ENCODE data around the gene C12orf43. TPM values are rescaled to one million over a fixed set of nuclear protein-coding genes. Genes with fewer than 3 reads are reported as not detected.

C12orf43 gene
- total RNA-seq, 4 donors from 2014 or later: 7.3 to 16.0 (median 14.1) TPM

- TF ChIP-seq CTCF (IDR thresholded peaks at IDR 0.05): no peak
- ATAC-seq (ENCODE audit: low FRiP score) (no peak), DNase-seq (ENCODE audit: low spot score) (no peak)
Measured at GRCh38 chr12:120990487-120991055, 25.7 kb downstream of the C12orf43 start.

- TF ChIP-seq CTCF (IDR thresholded peaks at IDR 0.05): no peak
- ATAC-seq (ENCODE audit: low FRiP score) (no peak), DNase-seq (ENCODE audit: low spot score) (no peak)
Measured at GRCh38 chr12:120989687-120990086, 26.6 kb downstream of the C12orf43 start.

- no peak for TF ChIP-seq CTCF (IDR thresholded peaks at IDR 0.05)
- DNase-seq (ENCODE audit: low spot score) (no peak), ATAC-seq (ENCODE audit: low FRiP score) (no peak)
Measured at GRCh38 chr12:120988658-120989057, 27.6 kb downstream of the C12orf43 start.

- ATAC-seq (ENCODE audit: low FRiP score) (no peak), DNase-seq (ENCODE audit: low spot score) (no peak)
- no peak for TF ChIP-seq CTCF (IDR thresholded peaks at IDR 0.05)
Measured at GRCh38 chr12:120988234-120988633, 28.1 kb downstream of the C12orf43 start.

GRCh38 chr12:120984351-120984898, 31.9 kb downstream of the C12orf43 start:
- ATAC-seq (ENCODE audit: low FRiP score) (no peak), DNase-seq (ENCODE audit: low spot score) (no peak)
- no peak for TF ChIP-seq CTCF (IDR thresholded peaks at IDR 0.05)

- DNase-seq (ENCODE audit: low spot score) (no peak), ATAC-seq (ENCODE audit: low FRiP score) (no peak)
- TF ChIP-seq CTCF (IDR thresholded peaks at IDR 0.05): no peak
Measured at GRCh38 chr12:120983759-120984158, 32.5 kb downstream of the C12orf43 start.

- no peak for TF ChIP-seq CTCF (IDR thresholded peaks at IDR 0.05)
- no peak for DNase-seq (ENCODE audit: low spot score)
- no peak for ATAC-seq (ENCODE audit: low FRiP score)
Measured at GRCh38 chr12:120982659-120983058, 33.6 kb downstream of the C12orf43 start.
